GM10248 (cell line): ENCODE results near the gene ARPIN.

Source experiments
- CTCF ChIA-PET: fragments of 300-600 bp; sonication (Branson Sonifier 250); formaldehyde crosslinking; extraction: SDS; loops from one replicate; lab custom pipeline; 2021; ENCODE audit warnings: antibody characterized with exemption; lab: Yijun Ruan, JAX
- POLR2A ChIA-PET: fragments of 350-650 bp; sonication (Branson Sonifier 250); formaldehyde crosslinking; extraction: SDS; loops from one replicate; lab custom pipeline; 2020; ENCODE audit warnings: antibody characterized with exemption; lab: Yijun Ruan, JAX
- DNase-seq: peaks from one replicate; pipeline ENCODE4 v3.0.0; 2012; ENCODE audit errors: extremely low spot score
- TF ChIP-seq, protein P1 (sequence below): IDR thresholded peaks from 2 replicates; pipeline ENCODE4 v1.5.1; 2012; ENCODE audit warnings: mild to moderate bottlenecking, low read depth; ENCODE audit errors: extremely low read depth, missing control alignments, control extremely low read depth

Gene ARPIN

GRCh38 chr15:89909611-89910010 lies 3.1 kb downstream of the ARPIN start:
- ChIA-PET CTCF (no interaction called here), POLR2A (no interaction called here)
- TF ChIP-seq, protein P1, sequence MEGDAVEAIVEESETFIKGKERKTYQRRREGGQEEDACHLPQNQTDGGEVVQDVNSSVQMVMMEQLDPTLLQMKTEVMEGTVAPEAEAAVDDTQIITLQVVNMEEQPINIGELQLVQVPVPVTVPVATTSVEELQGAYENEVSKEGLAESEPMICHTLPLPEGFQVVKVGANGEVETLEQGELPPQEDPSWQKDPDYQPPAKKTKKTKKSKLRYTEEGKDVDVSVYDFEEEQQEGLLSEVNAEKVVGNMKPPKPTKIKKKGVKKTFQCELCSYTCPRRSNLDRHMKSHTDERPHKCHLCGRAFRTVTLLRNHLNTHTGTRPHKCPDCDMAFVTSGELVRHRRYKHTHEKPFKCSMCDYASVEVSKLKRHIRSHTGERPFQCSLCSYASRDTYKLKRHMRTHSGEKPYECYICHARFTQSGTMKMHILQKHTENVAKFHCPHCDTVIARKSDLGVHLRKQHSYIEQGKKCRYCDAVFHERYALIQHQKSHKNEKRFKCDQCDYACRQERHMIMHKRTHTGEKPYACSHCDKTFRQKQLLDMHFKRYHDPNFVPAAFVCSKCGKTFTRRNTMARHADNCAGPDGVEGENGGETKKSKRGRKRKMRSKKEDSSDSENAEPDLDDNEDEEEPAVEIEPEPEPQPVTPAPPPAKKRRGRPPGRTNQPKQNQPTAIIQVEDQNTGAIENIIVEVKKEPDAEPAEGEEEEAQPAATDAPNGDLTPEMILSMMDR, result no peak
- no peak for DNase-seq

GRCh38 chr15:89908226-89908625 lies 4.5 kb downstream of the ARPIN start:
- ChIA-PET POLR2A (no interaction called here), CTCF (no interaction called here)
- no peak for DNase-seq
- TF ChIP-seq, protein P1, result no peak

- TF ChIP-seq, protein P1, result no peak
- ChIA-PET CTCF (interaction anchor here (0.8 kb wide), 1 partner anchor 9 kb away, joined by 4 read pairs; no protein-coding TSS in a partner anchor), POLR2A (no interaction called here)
- no peak for DNase-seq
Observed at GRCh38 chr15:89907289-89907688, 5.5 kb downstream of the ARPIN start.

GRCh38 chr15:89905846-89906378 lies 6.8 kb downstream of the ARPIN start:
- TF ChIP-seq, protein P1, result no peak
- POLR2A ChIA-PET, result no interaction called here
- CTCF ChIA-PET, result interaction anchor here (1.6 kb wide), 1 partner anchor 18 kb away, joined by 5 read pairs; no protein-coding TSS in a partner anchor
- DNase-seq, result no peak

GRCh38 chr15:89904519-89904918 lies 8.2 kb downstream of the ARPIN start:
- POLR2A ChIA-PET, result no interaction called here
- DNase-seq, result no peak
- TF ChIP-seq, protein P1, result no peak
- CTCF ChIA-PET, result interaction anchor here (0.8 to 1.6 kb wide), 2 partner anchors 17 to 167 kb away, joined by 3 to 5 read pairs; no protein-coding TSS in a partner anchor

GRCh38 chr15:89903858-89904130 lies 9.0 kb downstream of the ARPIN start:
- CTCF ChIA-PET, result no interaction called here
- no peak for DNase-seq
- POLR2A ChIA-PET, result no interaction called here
- TF ChIP-seq, protein P1, result no peak
